Measurements from ENCODE around the gene LDAH.

GRCh38 chr2:20651731-20652099 is 171.2 kb downstream of the LDAH start:
- TF ChIP-seq CTCF (conservative IDR thresholded peaks at IDR 0.05; ENCODE audit: low read depth, low read length) (no peak), EZH2 (IDR thresholded peaks at IDR 0.05; ENCODE audit: low read length, unreplicated experiment) (no peak)
